ENCODE results near the gene CPLX1. TPM values are rescaled to one million over a fixed set of nuclear protein-coding genes. Genes with fewer than 3 reads are reported as not detected.

The CPLX1 gene
- total RNA-seq, 4 donors from 2014 or later = 0.38 to 0.44 TPM; not detected in 2

GRCh38 chr4:743463-744211 lies 82.3 kb downstream of the CPLX1 start:
- Histone ChIP-seq H3K4me1 (no peaks in the 10 kb centered on the region), H3K9me3 (no peaks in the 10 kb centered on the region), H3K27ac (no peak overlapping the region), H3K4me3 (no peak overlapping the region), H3K36me3 (peaks cover 51% of the 10 kb centered on the region), H3K27me3 (no peaks in the 10 kb centered on the region)
- WGBS = 75% methylated on average over 22 of the region's 22 CpGs
- DNase-seq (ENCODE audit: low spot score in 2 of 2) = no peak
- no peak for TF ChIP-seq POLR2AphosphoS5 (IDR thresholded peaks at IDR 0.05)
- no peak for TF ChIP-seq POLR2A (IDR thresholded peaks at IDR 0.05)
- no peak for TF ChIP-seq EP300 (IDR thresholded peaks at IDR 0.05)
- TF ChIP-seq, protein P1, sequence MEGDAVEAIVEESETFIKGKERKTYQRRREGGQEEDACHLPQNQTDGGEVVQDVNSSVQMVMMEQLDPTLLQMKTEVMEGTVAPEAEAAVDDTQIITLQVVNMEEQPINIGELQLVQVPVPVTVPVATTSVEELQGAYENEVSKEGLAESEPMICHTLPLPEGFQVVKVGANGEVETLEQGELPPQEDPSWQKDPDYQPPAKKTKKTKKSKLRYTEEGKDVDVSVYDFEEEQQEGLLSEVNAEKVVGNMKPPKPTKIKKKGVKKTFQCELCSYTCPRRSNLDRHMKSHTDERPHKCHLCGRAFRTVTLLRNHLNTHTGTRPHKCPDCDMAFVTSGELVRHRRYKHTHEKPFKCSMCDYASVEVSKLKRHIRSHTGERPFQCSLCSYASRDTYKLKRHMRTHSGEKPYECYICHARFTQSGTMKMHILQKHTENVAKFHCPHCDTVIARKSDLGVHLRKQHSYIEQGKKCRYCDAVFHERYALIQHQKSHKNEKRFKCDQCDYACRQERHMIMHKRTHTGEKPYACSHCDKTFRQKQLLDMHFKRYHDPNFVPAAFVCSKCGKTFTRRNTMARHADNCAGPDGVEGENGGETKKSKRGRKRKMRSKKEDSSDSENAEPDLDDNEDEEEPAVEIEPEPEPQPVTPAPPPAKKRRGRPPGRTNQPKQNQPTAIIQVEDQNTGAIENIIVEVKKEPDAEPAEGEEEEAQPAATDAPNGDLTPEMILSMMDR (IDR thresholded peaks at IDR 0.05) = no peak

- Histone ChIP-seq H3K9me3 (no peaks in the 10 kb centered on the region), H3K27ac (no peak overlapping the region), H3K4me3 (no peak overlapping the region), H3K27me3 (no peaks in the 10 kb centered on the region), H3K4me1 (no peaks in the 10 kb centered on the region), H3K36me3 (peaks cover 52% of the 10 kb centered on the region)
- TF ChIP-seq, protein P1 (IDR thresholded peaks at IDR 0.05) = peak; percentile 53 to 91
- no peak for TF ChIP-seq POLR2AphosphoS5 (IDR thresholded peaks at IDR 0.05)
- no peak for DNase-seq (ENCODE audit: low spot score in 2 of 2)
- WGBS = 62% methylated on average over 14 of the region's 26 CpGs
These were observed 83.1 kb downstream of the CPLX1 start for GRCh38 chr4:742742-743311.

GRCh38 chr4:742096-742741 lies 83.7 kb downstream of the CPLX1 start:
- no peak overlapping the region for H3K4me3 ChIP-seq
- no peaks in the 10 kb centered on the region for H3K4me1 ChIP-seq
- peaks cover 55% of the 10 kb centered on the region for H3K36me3 ChIP-seq
- WGBS = 82% methylated on average over 20 of the region's 21 CpGs
- H3K27ac ChIP-seq = no peak overlapping the region
- no peaks in the 10 kb centered on the region for H3K27me3 ChIP-seq
- no peak for TF ChIP-seq POLR2AphosphoS5 (IDR thresholded peaks at IDR 0.05)
- no peak for TF ChIP-seq EP300 (IDR thresholded peaks at IDR 0.05)
- TF ChIP-seq, protein P1 (IDR thresholded peaks at IDR 0.05) = no peak
- no peak for TF ChIP-seq POLR2A (IDR thresholded peaks at IDR 0.05)
- no peaks in the 10 kb centered on the region for H3K9me3 ChIP-seq
- DNase-seq (ENCODE audit: low spot score in 2 of 2) = no peak

DNA sequence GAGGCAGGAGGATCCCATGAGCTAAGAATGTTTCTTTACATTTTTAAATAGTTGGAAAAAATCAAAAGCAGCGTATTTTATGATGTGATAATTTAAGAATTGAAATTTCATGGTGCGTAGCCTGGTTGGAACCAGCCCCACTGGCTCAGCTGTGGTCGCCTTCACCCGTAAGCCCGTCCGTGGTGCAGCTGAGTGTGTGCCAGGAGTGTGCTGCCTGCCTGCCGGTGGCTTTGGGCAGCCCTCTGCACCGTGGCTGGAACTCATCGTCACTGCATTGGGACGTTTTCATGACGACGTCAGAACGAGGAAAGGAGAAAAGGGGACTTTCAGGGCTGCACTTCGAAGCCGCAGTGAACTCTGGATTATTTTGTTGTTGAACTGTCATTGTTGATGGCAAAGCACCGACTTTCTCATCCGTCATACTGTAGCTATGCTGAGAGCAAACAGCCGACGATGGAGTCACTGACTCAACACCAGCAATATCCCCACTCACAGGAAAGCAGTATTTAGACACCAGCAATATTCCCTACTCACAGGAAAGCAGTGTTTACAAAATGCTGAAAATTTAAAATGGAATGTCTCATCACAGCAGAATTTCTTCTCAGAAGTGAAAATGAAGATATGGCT lies 85.2 kb downstream of the CPLX1 start:
- peaks cover 65% of the 10 kb centered on the region for H3K36me3 ChIP-seq
- no peak for DNase-seq (ENCODE audit: low spot score in 2 of 2)
- no peaks in the 10 kb centered on the region for H3K27me3 ChIP-seq
- WGBS = 78% methylated on average over 18 of the region's 19 CpGs
- no peak overlapping the region for H3K4me3 ChIP-seq
- no peak for TF ChIP-seq EP300 (IDR thresholded peaks at IDR 0.05)
- no peaks in the 10 kb centered on the region for H3K9me3 ChIP-seq
- H3K27ac ChIP-seq = no peak overlapping the region
- no peaks in the 10 kb centered on the region for H3K4me1 ChIP-seq

- H3K4me1 ChIP-seq = no peaks in the 10 kb centered on the region
- H3K9me3 ChIP-seq = no peaks in the 10 kb centered on the region
- H3K27me3 ChIP-seq = no peaks in the 10 kb centered on the region
- H3K4me3 ChIP-seq = no peak overlapping the region
- TF ChIP-seq, protein P1 (IDR thresholded peaks at IDR 0.05) = no peak
- no peak for TF ChIP-seq POLR2AphosphoS5 (IDR thresholded peaks at IDR 0.05)
- DNase-seq (ENCODE audit: low spot score in 2 of 2) = no peak
- H3K36me3 ChIP-seq = peaks cover 73% of the 10 kb centered on the region
- WGBS = 90% methylated on average over 12 of the region's 12 CpGs
- H3K27ac ChIP-seq = no peak overlapping the region
These were observed 85.9 kb downstream of the CPLX1 start for GRCh38 chr4:740011-740410.
